GM12878 (cell line): ENCODE data around the gene ACKR2. TPM values are rescaled to one million over a fixed set of nuclear protein-coding genes. Genes with fewer than 3 reads are reported as not detected.

Source experiments
- ATAC-seq: fragments of 200-7000 bp; cut with Tn5 transposase; 3 replicates; pipeline ENCODE4 v1.9.1; 2020; ENCODE audit warnings: mild to moderate bottlenecking, moderate library complexity
- BruUV-seq: library from RNA; stranded (reverse); fragments of 400-500 nt; replicated peaks from 2 replicates; lab custom pipeline; 2021; lab: Mats Ljungman, UMichigan
- CTCF ChIA-PET: fragments of 300-600 bp; sonication (Branson Sonifier 250); formaldehyde crosslinking; extraction: SDS; loops from one replicate; lab custom pipeline; 2021; ENCODE audit warnings: inconsistent platforms; lab: Yijun Ruan, JAX
- POLR2A ChIA-PET: fragments of 350-600 bp; formaldehyde crosslinking; extraction: SDS; loops from one replicate; lab custom pipeline; 2021; ENCODE audit warnings: inconsistent platforms; lab: Charles Lee
- RAD21 ChIA-PET: fragments of 300-600 bp; sonication (Branson Sonifier 250); formaldehyde crosslinking; loops from one replicate; lab custom pipeline; 2023; ENCODE audit warnings: antibody characterized with exemption; ENCODE audit not compliant: unreplicated experiment; lab: Charles Lee
- SMC1A ChIA-PET: fragments of 300-600 bp; sonication (Branson Sonifier 250); formaldehyde crosslinking; loops from one replicate; lab custom pipeline; 2023; ENCODE audit not compliant: unreplicated experiment, uncharacterized antibody; lab: Charles Lee
- DNase-seq: peaks from one replicate; pipeline ENCODE4 v3.0.0-alpha.2; 2011; ENCODE audit warnings: low read depth, low spot score
- FAIRE-seq: peaks from 3 replicates; lab custom pipeline; 2011; peaks lifted over from hg19 to GRCh38; lab: Jason Lieb, UNC
- H2AFZ ChIP-seq: 2 replicates; pipeline ENCODE4 v1.6.0; 2011; ENCODE audit warnings: low read depth, low read length, control low read depth; ENCODE audit not compliant: control insufficient read depth
- H3K27ac ChIP-seq: 2 replicates; pipeline ENCODE4 v1.5.1; 2011; ENCODE audit warnings: control low read depth; ENCODE audit not compliant: control insufficient read depth, insufficient read depth
- H3K27me3 ChIP-seq, 2 experiments: replicated peaks in 1 of 2; 2 replicates each; pipeline versions ENCODE4 v1.6.0 to v1.6.1; 2011; ENCODE audit warnings: low read length in 1 of 2; ENCODE audit not compliant: control insufficient read depth in 2 of 2, insufficient read depth in 2 of 2
- H3K36me3 ChIP-seq, 2 experiments: 2 replicates each; pipeline ENCODE4 v1.5.1; 2011; ENCODE audit warnings: low read length in 1 of 2; ENCODE audit not compliant: control insufficient read depth in 2 of 2, insufficient read depth in 2 of 2
- H3K4me1 ChIP-seq: 2 replicates; pipeline ENCODE4 v1.6.1; 2011; ENCODE audit warnings: mild to moderate bottlenecking, low read length, moderate library complexity, mixed read lengths; ENCODE audit not compliant: control insufficient read depth, insufficient read depth
- H3K4me2 ChIP-seq: 2 replicates; pipeline ENCODE4 v1.6.0; 2011; ENCODE audit warnings: control low read depth; ENCODE audit not compliant: control insufficient read depth, insufficient read depth
- H3K4me3 ChIP-seq: fragments of 200-600 bp; sonication (generic); 2 replicates; pipeline ENCODE4 v1.5.1; 2016
- H3K79me2 ChIP-seq: 2 replicates; pipeline ENCODE4 v1.6.0; 2011; ENCODE audit warnings: low read length; ENCODE audit not compliant: control insufficient read depth, insufficient read depth
- H3K9ac ChIP-seq: 2 replicates; pipeline ENCODE4 v1.8.0; 2011; ENCODE audit warnings: low read length, control low read depth, mixed read lengths; ENCODE audit not compliant: control insufficient read depth, insufficient read depth
- H3K9me3 ChIP-seq: replicated peaks from 3 replicates; pipeline ENCODE4 v1.5.1; 2011; ENCODE audit warnings: mild to moderate bottlenecking, low read length; ENCODE audit not compliant: control insufficient read depth, insufficient read depth
- H4K20me1 ChIP-seq: 2 replicates; pipeline ENCODE4 v1.6.0; 2011; ENCODE audit not compliant: control insufficient read depth, insufficient read depth
- BACH1 ChIP-seq: fragments of 450-650 bp; IDR thresholded peaks from 2 replicates; pipeline ENCODE4 v1.6.1; 2017; ENCODE audit warnings: mild to moderate bottlenecking, borderline replicate concordance
- BCLAF1 ChIP-seq: fragments of 450-650 bp; IDR thresholded peaks from 2 replicates; pipeline ENCODE4 v1.6.1; 2017; ENCODE audit warnings: antibody characterized with exemption, mild to moderate bottlenecking, moderate library complexity
- CBX3 ChIP-seq: fragments of 200-600 bp; sonication (generic); IDR thresholded peaks from 2 replicates; pipeline ENCODE4 v1.6.1; 2016; ENCODE audit warnings: low read depth, borderline replicate concordance
- ESRRA ChIP-seq: IDR thresholded peaks from 2 replicates; pipeline ENCODE4 v1.6.1; 2012; ENCODE audit warnings: mild to moderate bottlenecking, low read length, improper control_type of control experiment
- HSF1 ChIP-seq: fragments of 150-350 bp; IDR thresholded peaks from 2 replicates; pipeline ENCODE4 v1.6.1; 2014; ENCODE audit warnings: mild to moderate bottlenecking, low read depth, low read length
- IRF4 ChIP-seq: IDR thresholded peaks from 2 replicates; pipeline ENCODE4 v1.6.1; 2011; ENCODE audit warnings: low read depth, low read length
- LARP7 ChIP-seq: fragments of 450-650 bp; IDR thresholded peaks from 2 replicates; pipeline ENCODE4 v1.6.1; 2017; ENCODE audit warnings: mild to moderate bottlenecking
- NKRF ChIP-seq: fragments of 450-650 bp; conservative IDR thresholded peaks from 2 replicates; pipeline ENCODE4 v1.6.1; 2017; ENCODE audit warnings: mild to moderate bottlenecking, moderate library complexity
- SREBF1 ChIP-seq: IDR thresholded peaks from 2 replicates; pipeline ENCODE4 v1.6.1; 2012; ENCODE audit warnings: mild to moderate bottlenecking, low read length
- USF2 ChIP-seq: IDR thresholded peaks from 2 replicates; pipeline ENCODE4 v1.6.1; 2011; ENCODE audit warnings: low read depth, low read length, improper control_type of control experiment, borderline replicate concordance
- ZBTB40 ChIP-seq: fragments of 450-650 bp; IDR thresholded peaks from 2 replicates; pipeline ENCODE4 v1.6.1; 2016; ENCODE audit warnings: mild to moderate bottlenecking, moderate library complexity, borderline replicate concordance
- in situ Hi-C: fragments of 300-500 bp; cut with MboI; formaldehyde crosslinking; loops from 9 replicates; pipeline ENCODE4 v1.14.3; 2018; ENCODE audit warnings: mixed read lengths
- intact Hi-C: fragments of 100-400 bp; cut with micrococcal nuclease; formaldehyde crosslinking; loops from one replicate; pipeline ENCODE4 v1.14.2; 2022; ENCODE audit not compliant: unreplicated experiment
- polyA plus RNA-seq, 11 experiments: library from polyadenylated mRNA; depleted of rRNA in 4 of 11; unstranded in 6 of 11; stranded (reverse) in 5 of 11; fragments of >200 nt; fragmentation: Nextera tagmentation in 4 of 11; fragmentation: Illumina TruSeq in 1 of 11; extraction: Ambion mirVana in 4 of 11; extraction: Trizol in 1 of 11; gene quantifications; 1 replicate in 1 of 11; 2 replicates in 10 of 11; pipeline versions ENCODE4 v1.2.1 to v1.2.3, GENCODE V29; 2011 to 2016; ENCODE audit warnings: inconsistent platforms in 2 of 11, missing spikeins in 2 of 11, low read depth in 1 of 11
- total RNA-seq, 4 experiments: library from RNA; depleted of rRNA in 3 of 4; stranded (reverse); fragments of >200 nt in 3 of 4; fragmentation: Illumina TruSeq in 1 of 4; extraction: Trizol in 1 of 4; gene quantifications; 2 replicates each; pipeline versions ENCODE4 v1.2.1 to v1.2.3, GENCODE V29; 2013 to 2021

Gene ACKR2
- total and polyA plus RNA-seq, 10 of the 15 experiments (the other 5 are each of a cell fraction or from before 2014, with no cell fraction given), result 0.05 to 0.91 (median 0.23) TPM; not detected in 2

- TF ChIP-seq HSF1 (no peak), SREBF1 (no peak)
These were observed 14.1 kb downstream of the ACKR2 start (continued) for GRCh38 chr3:42823351-42823750.

GRCh38 chr3:42826141-42826540 is 16.9 kb downstream of the ACKR2 start:
- Histone ChIP-seq H3K4me2 (no peak overlapping the region), H4K20me1 (no peaks in the 10 kb centered on the region), H3K36me3 (no peaks in the 10 kb centered on the region), H3K27me3 (no peaks in the 10 kb centered on the region), H2AFZ (no peak overlapping the region), H3K9ac (no peak overlapping the region), H3K79me2 (no peaks in the 10 kb centered on the region), H3K4me3 (no peak overlapping the region), H3K4me1 (no peaks in the 10 kb centered on the region), H3K27ac (no peak overlapping the region), H3K9me3 (no peaks in the 10 kb centered on the region)
- intact Hi-C loops (no loop called here), in situ Hi-C loops (no loop called here)
- ATAC-seq (no peak), FAIRE-seq (no peak), DNase-seq (no peak)
- ChIA-PET POLR2A (no interaction called here), SMC1A (no interaction called here), RAD21 (interaction anchor here (0.6 kb wide), 1 partner anchor 377 kb away, joined by 3 read pairs; no protein-coding TSS in a partner anchor), CTCF (interaction anchor here (0.6 to 0.8 kb wide), 2 partner anchors 11 to 17 kb away, joined by 3 read pairs; no protein-coding TSS in a partner anchor)
- no TSS peak for BruUV-seq
- TF ChIP-seq BACH1 (no peak), ESRRA (no peak), NKRF (no peak), LARP7 (no peak), USF2 (no peak), BCLAF1 (no peak), ZBTB40 (no peak), IRF4 (no peak), CBX3 (no peak)
